Body of pancreas (tissue), 4 donors: ENCODE results near the gene RBBP8NL. TPM values are rescaled to one million over a fixed set of nuclear protein-coding genes. Genes with fewer than 3 reads are reported as not detected.

Experiments
- ATAC-seq: fragments of 150-250 bp; one replicate; pipeline ENCODE4 v1.9.1; 2016
- DNase-seq, 4 donors: peaks; one replicate each; pipeline ENCODE4 v3.0.0-alpha.2; 2019
- H3K27ac ChIP-seq, 4 donors: fragments of 200-600 bp; sonication (generic); 1 replicate in 3 of 4; 2 replicates in 1 of 4; pipeline versions ENCODE4 v1.5.1 to v1.6.1; 2016 to 2019; ENCODE audit warnings: mild to moderate bottlenecking in 1 of 4, mixed read lengths in 1 of 4, moderate library complexity in 1 of 4
- H3K27me3 ChIP-seq, 2 donors: fragments of 200-600 bp; sonication (generic); one replicate each; pipeline ENCODE4 v1.6.0; 2016; ENCODE audit warnings: mild to moderate bottlenecking in 1 of 2
- H3K36me3 ChIP-seq, 2 donors: fragments of 200-600 bp; sonication (generic); replicated peaks in 1 of 2; 2 replicates each; pipeline ENCODE4 v1.5.1; 2016; ENCODE audit warnings: low read depth in 2 of 2; ENCODE audit not compliant: insufficient read depth in 1 of 2
- H3K4me1 ChIP-seq: fragments of 200-600 bp; sonication (generic); one replicate; pipeline ENCODE4 v1.6.0; 2016
- H3K4me3 ChIP-seq, 2 donors: fragments of 200-600 bp; sonication (generic); 1 replicate in 1 of 2; 2 replicates in 1 of 2; pipeline ENCODE4 v1.5.1; 2016 to 2019
- H3K9me3 ChIP-seq, 3 donors: fragments of 200-600 bp; sonication (generic); 1 replicate in 2 of 3; 2 replicates in 1 of 3; pipeline ENCODE4 v1.5.1; 2016
- CTCF ChIP-seq, 7 experiments: fragments of 450-650 bp in 4 of 7; fragments of 200-600 bp in 3 of 7; sonication (generic) in 3 of 7; IDR thresholded peaks; one replicate each; pipeline ENCODE4 v1.5.1; 2016 to 2019; ENCODE audit warnings: antibody characterized with exemption in 7 of 7
- POLR2A ChIP-seq, 3 donors: fragments of 450-650 bp; IDR thresholded peaks; one replicate each; pipeline ENCODE4 v1.6.1; 2016; ENCODE audit warnings: antibody characterized with exemption in 3 of 3, mild to moderate bottlenecking in 2 of 3
- WGBS, 2 donors: methylation state at CpG; one replicate each; pipeline ENCODE4 v1.1.5; 2017; 5-methylcytosine and 5-hydroxymethylcytosine counted together
- intact Hi-C: fragments of 100-400 bp; cut with DNase I; formaldehyde crosslinking; loops from one replicate; pipeline ENCODE4 v1.15.1; 2023
- total RNA-seq, 2 donors: library from RNA; depleted of rRNA; stranded (reverse); fragments of >200 nt; gene quantifications; one replicate each; pipeline ENCODE4 v1.1.0, GENCODE V29; 2016

The RBBP8NL gene
- total RNA-seq, 2 donors from 2014 or later: 2.3 TPM

- Histone ChIP-seq H3K27ac (no peak overlapping the region), H3K4me3 (no peak overlapping the region), H3K9me3 (no peaks in the 10 kb centered on the region), H3K36me3 (no peaks in the 10 kb centered on the region), H3K27me3 (no peaks in the 10 kb centered on the region), H3K4me1 (peaks cover 5% of the 10 kb centered on the region)
- intact Hi-C loops: no loop called here
- DNase-seq: no peak
- no peak for ATAC-seq
- TF ChIP-seq CTCF (IDR thresholded peaks at IDR 0.05) (no peak), POLR2A (IDR thresholded peaks at IDR 0.05) (no peak)
- WGBS, 2 donors: 89 to 90% methylated on average over 5 to 10 of the region's 10 CpGs
Observed at GRCh38 chr20:62400541-62400940, 26.8 kb downstream of the RBBP8NL start.

- Histone ChIP-seq H3K4me1 (no peaks in the 10 kb centered on the region), H3K27me3 (no peaks in the 10 kb centered on the region), H3K36me3 (no peaks in the 10 kb centered on the region), H3K4me3 (no peak overlapping the region), H3K27ac (no peak overlapping the region), H3K9me3 (no peaks in the 10 kb centered on the region)
- intact Hi-C loops: no loop called here
- TF ChIP-seq POLR2A (IDR thresholded peaks at IDR 0.05) (no peak), CTCF (IDR thresholded peaks at IDR 0.05) (no peak)
- WGBS, 2 donors: 72 to 77% methylated on average over 7 of the region's 7 CpGs
- DNase-seq: no peak
- no peak for ATAC-seq
Observed at GRCh38 chr20:62400021-62400420, 27.3 kb downstream of the RBBP8NL start.

- no peak for TF ChIP-seq CTCF (IDR thresholded peaks at IDR 0.05)
- TF ChIP-seq POLR2A (IDR thresholded peaks at IDR 0.05): no peak
- no peaks in the 10 kb centered on the region for H3K36me3 ChIP-seq
- H3K4me1 ChIP-seq: no peaks in the 10 kb centered on the region
- no peaks in the 10 kb centered on the region for H3K9me3 ChIP-seq
- H3K27ac ChIP-seq: no peak overlapping the region
- no peak overlapping the region for H3K4me3 ChIP-seq
- intact Hi-C loops: no loop called here
- no peak for ATAC-seq
- 93 to 95% methylated on average over 14 to 16 of the region's 19 CpGs for WGBS, 2 donors
- DNase-seq: no peak
- H3K27me3 ChIP-seq: no peaks in the 10 kb centered on the region
Observed at GRCh38 chr20:62398120-62398821, 29.1 kb downstream of the RBBP8NL start.

GRCh38 chr20:62396367-62397239 is 30.7 kb downstream of the RBBP8NL start:
- ATAC-seq (no peak), DNase-seq (no peak)
- no peak overlapping the region for H3K4me3 ChIP-seq
- intact Hi-C loops: no loop called here
- H3K27ac ChIP-seq: no peak overlapping the region
- TF ChIP-seq CTCF (IDR thresholded peaks at IDR 0.05) (no peak), POLR2A (IDR thresholded peaks at IDR 0.05) (no peak)
- WGBS, 2 donors: 90 to 92% methylated on average over 15 to 32 of the region's 35 CpGs
- H3K36me3 ChIP-seq: no peaks in the 10 kb centered on the region
- H3K27me3 ChIP-seq: no peaks in the 10 kb centered on the region
- no peaks in the 10 kb centered on the region for H3K9me3 ChIP-seq
- H3K4me1 ChIP-seq: no peaks in the 10 kb centered on the region
